DMS114 treated with DMSO at 0.1 percent for 48 hours (cell line): ENCODE data around the gene PUDP.
"Not testable (repeated sequence)": the region's sequence is repeated elsewhere in the genome, so short reads cannot be mapped to it uniquely, and the experiment has no call there.

Experiments used
- DNase-seq: peaks from one replicate; lab custom pipeline; 2025; ENCODE audit not compliant: unreplicated experiment; lab: John Stamatoyannopoulos, UW

PUDP gene

GRCh38 chrX:7045238-7045955 lies 102.6 kb downstream of the PUDP start:
- no peak for DNase-seq

GRCh38 chrX:7043796-7044433 lies 104.0 kb downstream of the PUDP start:
- DNase-seq = not testable (repeated sequence)

GRCh38 chrX:7028246-7028645 lies 119.7 kb downstream of the PUDP start:
- DNase-seq = no peak

GRCh38 chrX:7027071-7027470 lies 120.9 kb downstream of the PUDP start:
- DNase-seq = no peak

GRCh38 chrX:7026365-7026764 lies 121.6 kb downstream of the PUDP start:
- DNase-seq = not testable (repeated sequence)

- DNase-seq = no peak
Measured at GRCh38 chrX:7025471-7025870, 122.5 kb downstream of the PUDP start.

GRCh38 chrX:7024850-7025249 lies 123.1 kb downstream of the PUDP start:
- DNase-seq = no peak

GRCh38 chrX:7022996-7023395 lies 125.0 kb downstream of the PUDP start:
- not testable (repeated sequence) for DNase-seq

- DNase-seq = no peak
Measured at GRCh38 chrX:7021991-7022390, 126.0 kb downstream of the PUDP start.

- DNase-seq = no peak
Measured at GRCh38 chrX:7019555-7019954, 128.4 kb downstream of the PUDP start.

- not testable (repeated sequence) for DNase-seq
Measured at GRCh38 chrX:7012262-7012834, 135.6 kb downstream of the PUDP start.

GRCh38 chrX:7010897-7011296 lies 137.1 kb downstream of the PUDP start:
- DNase-seq = not testable (repeated sequence)

GRCh38 chrX:7007328-7007727 lies 140.6 kb downstream of the PUDP start:
- not testable (repeated sequence) for DNase-seq
